CD4-positive, CD25-positive, alpha-beta regulatory T cell (primary cell): Measurements from ENCODE around the gene GALC. TPM values are rescaled to one million over a fixed set of nuclear protein-coding genes. Genes with fewer than 3 reads are reported as not detected.
A peak's percentile ranks its signal among the peaks of the same experiment; 100 is the strongest.

Experiments used
- ATAC-seq, 2 donors: fragments of 150-1000 bp; cut with Tn5 transposase; one replicate each; pipeline ENCODE4 v1.10.0; 2021; ENCODE audit warnings: low read depth in 2 of 2, moderate number of reproducible peaks in 2 of 2, moderate library complexity in 1 of 2
- DNase-seq, 3 donors: peaks; one replicate each; pipeline versions ENCODE4 v3.0.0 to v3.0.0-alpha.2; 2012 to 2022; ENCODE audit warnings: mixed read lengths in 1 of 3
- H3K27ac ChIP-seq: one replicate; pipeline ENCODE4 v1.7.0; 2013; ENCODE audit warnings: mild to moderate bottlenecking, low read length; ENCODE audit not compliant: insufficient read depth, poor library complexity, severe bottlenecking
- H3K27me3 ChIP-seq: one replicate; pipeline ENCODE4 v1.7.0; 2013; ENCODE audit warnings: low read length; ENCODE audit not compliant: control insufficient read depth, insufficient read depth
- H3K36me3 ChIP-seq: one replicate; pipeline ENCODE4 v1.7.0; 2013; ENCODE audit warnings: mild to moderate bottlenecking, low read length, moderate library complexity; ENCODE audit not compliant: control insufficient read depth, insufficient read depth
- H3K4me1 ChIP-seq: 2 replicates; pipeline ENCODE4 v1.7.0; 2013; ENCODE audit warnings: mild to moderate bottlenecking, low read length; ENCODE audit not compliant: insufficient read depth, control insufficient read depth, poor library complexity, severe bottlenecking
- H3K4me3 ChIP-seq: one replicate; pipeline ENCODE4 v1.7.0; 2013; ENCODE audit warnings: low read depth, mild to moderate bottlenecking, low read length, moderate library complexity
- H3K9me3 ChIP-seq, 2 experiments: 1 replicate in 1 of 2; 2 replicates in 1 of 2; pipeline ENCODE4 v1.7.0; 2013; ENCODE audit warnings: low read length in 2 of 2, mild to moderate bottlenecking in 1 of 2, moderate library complexity in 1 of 2; ENCODE audit not compliant: control insufficient read depth in 2 of 2
- H3K27ac Mint-ChIP-seq, 3 donors: one replicate each; pipeline ENCODE4 v1.8.0; 2020 to 2022; ENCODE audit warnings: mild to moderate bottlenecking in 3 of 3, mixed read lengths in 3 of 3, moderate library complexity in 2 of 3
- H3K27me3 Mint-ChIP-seq: one replicate; pipeline ENCODE4 v1.8.0; 2022; ENCODE audit warnings: mild to moderate bottlenecking, mixed read lengths
- H3K36me3 Mint-ChIP-seq: one replicate; pipeline ENCODE4 v1.8.0; 2020; ENCODE audit warnings: mixed read lengths
- H3K4me1 Mint-ChIP-seq, 4 donors: one replicate each; pipeline ENCODE4 v1.8.0; 2020 to 2022; ENCODE audit warnings: mixed read lengths in 4 of 4, mild to moderate bottlenecking in 1 of 4
- H3K4me3 Mint-ChIP-seq, 4 donors: one replicate each; pipeline ENCODE4 v1.8.0; 2020 to 2022; ENCODE audit warnings: mild to moderate bottlenecking in 4 of 4, mixed read lengths in 4 of 4, moderate library complexity in 3 of 4
- H3K9me3 Mint-ChIP-seq, 7 donors: one replicate each; pipeline ENCODE4 v1.8.0; 2020 to 2022; ENCODE audit warnings: mixed read lengths in 7 of 7, mild to moderate bottlenecking in 3 of 7, moderate library complexity in 2 of 7
- polyA plus RNA-seq, 4 donors: library from polyadenylated mRNA; unstranded; fragments of 300-500 nt; fragmentation: Illumina TruSeq; gene quantifications; one replicate each; pipeline ENCODE4 v1.2.3, GENCODE V29; 2021
- total RNA-seq: library from RNA; stranded (reverse); gene quantifications from one replicate; pipeline ENCODE4 v1.2.3, GENCODE V29; 2022

GALC gene
- total and polyA plus RNA-seq, 5 donors from 2014 or later: 10.6 to 17.5 (median 13.7) TPM

DNA sequence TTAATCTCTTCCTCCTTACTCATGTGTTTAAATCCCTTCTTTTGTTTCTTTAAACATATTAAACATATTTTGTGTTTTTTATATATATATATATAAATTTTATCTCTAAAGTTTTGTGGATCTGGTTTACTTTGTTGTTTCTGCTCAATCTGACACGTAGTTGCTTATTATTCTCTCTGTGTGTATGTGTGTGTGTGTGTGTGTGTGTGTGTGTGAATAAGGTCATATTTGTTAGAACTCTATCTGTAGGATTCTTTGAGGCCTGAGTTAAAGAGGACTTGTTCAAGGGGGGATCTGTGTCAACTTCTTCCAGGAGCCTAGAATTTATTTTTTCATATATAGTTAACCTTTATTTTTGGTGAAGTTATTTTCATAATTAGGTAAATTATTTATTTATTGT, 14.6 kb upstream of the GALC start:
- no peak for DNase-seq
- Histone ChIP-seq H3K27ac (peak overlapping the region; percentile 95), H3K4me3 (peak overlapping the region; percentile 41), H3K9me3 (no peaks in the 10 kb centered on the region), H3K36me3 (peaks cover 14% of the 10 kb centered on the region), H3K27me3 (no peaks in the 10 kb centered on the region), H3K4me1 (peaks cover 42% of the 10 kb centered on the region)
- H3K4me3 Mint-ChIP-seq: peak overlapping the region; percentile 69 to 79 (median 71)
- peak overlapping the region in 2 of 3 donors; percentile 72 to 98 for H3K27ac Mint-ChIP-seq
- H3K9me3 Mint-ChIP-seq: peaks cover 0 to 2% (median 0%) of the 10 kb centered on the region in 7 donors
- peaks cover 22% of the 10 kb centered on the region for H3K36me3 Mint-ChIP-seq
- peaks cover 53 to 80% (median 64%) of the 10 kb centered on the region in 4 donors for H3K4me1 Mint-ChIP-seq
- H3K27me3 Mint-ChIP-seq: no peaks in the 10 kb centered on the region
- ATAC-seq: no peak

DNA sequence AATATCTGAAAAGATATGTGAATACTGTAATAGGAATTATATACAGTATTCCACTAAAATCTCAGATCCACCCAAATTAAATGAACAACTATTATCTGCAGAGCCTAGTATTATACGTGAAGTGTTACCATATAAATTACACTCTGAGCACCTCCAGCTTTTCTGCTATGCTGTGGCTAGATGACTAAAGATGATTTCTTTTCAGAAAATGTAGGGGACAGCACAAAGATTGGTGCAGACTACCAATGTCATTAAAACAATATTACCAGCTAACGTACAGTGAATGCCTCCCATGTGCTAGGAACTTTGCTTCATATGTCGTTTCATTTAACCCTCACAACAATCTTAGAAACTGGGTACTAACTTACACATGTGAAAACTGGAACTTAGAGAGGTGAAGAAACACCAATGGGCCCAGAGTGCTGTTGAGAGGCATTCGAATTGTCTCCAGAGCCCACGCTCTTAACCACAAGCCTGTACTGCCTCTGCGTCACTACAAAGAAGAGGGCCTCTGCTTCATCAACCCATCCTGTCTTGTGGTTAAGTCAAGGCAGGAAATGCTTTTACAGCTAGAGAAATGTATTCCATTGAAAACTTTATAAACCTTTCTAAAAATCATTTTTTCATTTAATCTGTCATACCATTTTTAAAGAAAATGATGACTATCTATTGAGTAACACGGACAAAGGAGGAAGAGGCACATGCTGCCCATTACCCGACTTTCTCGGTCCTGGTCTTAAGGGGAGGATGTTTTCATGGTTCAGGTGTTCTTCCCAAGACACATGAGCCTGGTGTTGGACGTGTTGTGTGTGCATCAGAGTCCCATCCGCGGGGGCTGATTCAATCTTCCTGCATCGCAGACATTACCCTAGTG, 13.2 kb upstream of the GALC start:
- Histone ChIP-seq H3K27me3 (no peaks in the 10 kb centered on the region), H3K36me3 (peaks cover 7% of the 10 kb centered on the region), H3K27ac (peak overlapping the region; percentile 95), H3K9me3 (no peaks in the 10 kb centered on the region), H3K4me1 (peaks cover 42% of the 10 kb centered on the region), H3K4me3 (peak overlapping the region; percentile 97)
- Mint-ChIP-seq H3K27ac (peak overlapping the region; percentile 89 to 98 (median 96)), H3K4me1 (peaks cover 44 to 71% (median 54%) of the 10 kb centered on the region in 4 donors), H3K27me3 (no peaks in the 10 kb centered on the region), H3K4me3 (peak overlapping the region; percentile 84 to 92 (median 92)), H3K9me3 (peaks cover 0 to 2% (median 0%) of the 10 kb centered on the region in 7 donors), H3K36me3 (peaks cover 16% of the 10 kb centered on the region)
- peak; percentile 62 to 93 (median 86) for DNase-seq
- peak; percentile 93 to 96 for ATAC-seq

- peak within 1 kb of the TSS; percentile 95 for H3K27ac ChIP-seq
- Mint-ChIP-seq H3K9me3 (peaks cover 0 to 2% (median 0%) of the 10 kb centered on the region in 7 donors), H3K27me3 (no peaks in the 10 kb centered on the region), H3K4me3 (peak within 1 kb of the TSS; percentile 84 to 92 (median 92)), H3K4me1 (peaks cover 32 to 60% (median 44%) of the 10 kb centered on the region in 4 donors), H3K36me3 (peaks cover 12% of the 10 kb centered on the region), H3K27ac (peak within 1 kb of the TSS; percentile 95 to 98 (median 96))
- no peaks in the 10 kb centered on the region for H3K27me3 ChIP-seq
- no peaks in the 10 kb centered on the region for H3K9me3 ChIP-seq
- peak within 1 kb of the TSS; percentile 97 for H3K4me3 ChIP-seq
- DNase-seq (peak; percentile 31 to 90 (median 77)), ATAC-seq (peak; percentile 71 to 74)
- no peaks in the 10 kb centered on the region for H3K36me3 ChIP-seq
- H3K4me1 ChIP-seq: peaks cover 42% of the 10 kb centered on the region
Observed at GRCh38 chr14:88005050-88005481, 12.1 kb upstream of the GALC start, which contains the start of gene GPR65. Gene GPR65 (plus strand): TSS chr14:88005135. CDS start chr14:88010848, 5,713 bp downstream.

DNA sequence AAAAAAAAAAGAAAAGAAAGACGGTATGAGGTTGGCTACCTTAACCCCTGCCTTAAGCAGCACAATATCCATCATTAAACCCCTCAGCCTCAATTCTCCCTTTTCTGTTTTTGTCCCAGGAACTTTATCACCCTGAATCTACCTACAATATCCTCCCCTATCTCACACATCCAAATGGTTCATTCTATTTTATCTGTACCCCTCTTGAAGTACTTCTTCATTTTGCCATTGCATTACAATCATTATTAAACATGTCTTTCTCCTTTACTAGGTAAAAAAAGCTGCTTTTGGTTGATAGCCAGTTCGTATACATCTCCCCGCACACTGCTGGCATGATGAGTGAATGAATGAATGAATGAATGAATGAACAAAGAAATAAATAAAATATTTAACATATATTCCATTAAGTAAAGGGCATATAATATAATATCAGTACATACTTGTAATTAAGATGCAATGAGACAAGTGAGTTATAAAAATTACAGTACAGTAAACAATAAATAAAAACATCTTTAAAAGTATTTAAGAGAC, 11.6 kb upstream of the GALC start:
- ATAC-seq: no peak
- Mint-ChIP-seq H3K36me3 (peaks cover 12% of the 10 kb centered on the region), H3K4me1 (peaks cover 30 to 57% (median 42%) of the 10 kb centered on the region in 4 donors), H3K27ac (peak overlapping the region; percentile 84 to 98 (median 95)), H3K9me3 (peaks cover 0 to 2% (median 0%) of the 10 kb centered on the region in 7 donors), H3K4me3 (peak overlapping the region; percentile 84 to 91 (median 88)), H3K27me3 (no peaks in the 10 kb centered on the region)
- peak overlapping the region; percentile 95 for H3K27ac ChIP-seq
- no peaks in the 10 kb centered on the region for H3K27me3 ChIP-seq
- peaks cover 42% of the 10 kb centered on the region for H3K4me1 ChIP-seq
- H3K4me3 ChIP-seq: peak overlapping the region; percentile 97
- DNase-seq: no peak
- H3K36me3 ChIP-seq: no peaks in the 10 kb centered on the region
- no peaks in the 10 kb centered on the region for H3K9me3 ChIP-seq

GRCh38 chr14:88003425-88003824, 10.4 kb upstream of the GALC start:
- H3K4me1 Mint-ChIP-seq: peaks cover 25 to 46% (median 32%) of the 10 kb centered on the region in 4 donors
- peaks cover 31% of the 10 kb centered on the region for H3K4me1 ChIP-seq
- no peak overlapping the region for H3K27ac Mint-ChIP-seq

GRCh38 chr14:88002421-88003075, 9.6 kb upstream of the GALC start:
- H3K27me3 Mint-ChIP-seq: no peaks in the 10 kb centered on the region
- H3K36me3 Mint-ChIP-seq: no peaks in the 10 kb centered on the region
- no peaks in the 10 kb centered on the region for H3K9me3 ChIP-seq
- H3K4me3 ChIP-seq: no peak overlapping the region
- peak in 1 of 3 donors; percentile 24 for DNase-seq
- peak overlapping the region in 1 of 4 donors; percentile 2 for H3K4me3 Mint-ChIP-seq
- no peak overlapping the region for H3K27ac ChIP-seq
- H3K36me3 ChIP-seq: no peaks in the 10 kb centered on the region
- no peak for ATAC-seq
- peaks cover 0 to under 1% (median 0%) of the 10 kb centered on the region in 7 donors for H3K9me3 Mint-ChIP-seq
- no peak overlapping the region for H3K27ac Mint-ChIP-seq
- no peaks in the 10 kb centered on the region for H3K27me3 ChIP-seq
- peaks cover 23% of the 10 kb centered on the region for H3K4me1 ChIP-seq
- peaks cover 18 to 38% (median 25%) of the 10 kb centered on the region in 4 donors for H3K4me1 Mint-ChIP-seq

More at GRCh38 chr14:88003425-88003824, 10.4 kb upstream of the GALC start:
- Mint-ChIP-seq H3K9me3 (peaks cover 0 to 2% (median 0%) of the 10 kb centered on the region in 7 donors), H3K27me3 (no peaks in the 10 kb centered on the region), H3K36me3 (peaks cover 5% of the 10 kb centered on the region), H3K4me3 (no peak overlapping the region)
- H3K36me3 ChIP-seq: no peaks in the 10 kb centered on the region
- H3K4me3 ChIP-seq: no peak overlapping the region
- no peak for ATAC-seq
- H3K9me3 ChIP-seq: no peaks in the 10 kb centered on the region
- no peaks in the 10 kb centered on the region for H3K27me3 ChIP-seq
- no peak for DNase-seq
- H3K27ac ChIP-seq: no peak overlapping the region

DNA sequence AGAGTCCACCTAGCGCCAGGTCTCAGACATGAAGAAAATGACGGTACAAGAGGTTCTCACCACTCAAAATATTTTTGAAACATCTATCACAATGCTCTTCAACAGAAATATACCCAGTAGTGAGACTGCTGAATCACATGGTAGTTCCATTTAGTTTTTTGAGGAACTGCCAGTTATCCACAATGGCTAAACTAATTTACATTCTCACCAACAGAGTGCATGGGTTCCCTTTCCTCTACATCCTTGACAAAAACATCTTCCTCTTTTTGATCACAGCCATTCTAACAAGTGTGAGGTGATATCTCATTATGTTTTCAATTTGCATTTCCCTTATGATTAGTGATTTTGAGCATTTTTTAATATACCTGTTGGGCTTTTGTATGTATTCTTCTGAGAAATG, 6.3 kb upstream of the GALC start:
- Histone ChIP-seq H3K4me1 (peaks cover 9% of the 10 kb centered on the region), H3K9me3 (no peaks in the 10 kb centered on the region), H3K36me3 (no peaks in the 10 kb centered on the region), H3K27ac (no peak overlapping the region), H3K27me3 (no peaks in the 10 kb centered on the region), H3K4me3 (no peak overlapping the region)
- no peaks in the 10 kb centered on the region for H3K36me3 Mint-ChIP-seq
- peaks cover 16 to 31% (median 17%) of the 10 kb centered on the region in 4 donors for H3K4me1 Mint-ChIP-seq
- no peaks in the 10 kb centered on the region for H3K27me3 Mint-ChIP-seq
- no peaks in the 10 kb centered on the region for H3K9me3 Mint-ChIP-seq
- H3K4me3 Mint-ChIP-seq: peak overlapping the region in 1 of 4 donors; percentile 8
- ATAC-seq (no peak), DNase-seq (no peak)
- H3K27ac Mint-ChIP-seq: no peak overlapping the region
